Ovary (tissue), 3 donors: ENCODE measurements around the gene FREM2.

Source experiments
- CTCF ChIP-seq, 3 donors: fragments of 450-650 bp in 2 of 3; fragments of 200-600 bp in 1 of 3; IDR thresholded peaks; one replicate each; pipeline versions ENCODE4 v1.5.1 to v1.8.0; 2016 to 2022; ENCODE audit warnings: antibody characterized with exemption in 3 of 3, mild to moderate bottlenecking in 1 of 3
- EP300 ChIP-seq: sonication (generic); formaldehyde crosslinking; IDR thresholded peaks from one replicate; pipeline ENCODE4 v1.6.1; 2017; ENCODE audit warnings: antibody characterized with exemption
- POLR2A ChIP-seq: fragments of 450-650 bp; IDR thresholded peaks from one replicate; pipeline ENCODE4 v1.6.1; 2017; ENCODE audit warnings: antibody characterized with exemption, mild to moderate bottlenecking, moderate library complexity
- donor health status: DM: no; HTN: no; CAD: no.

DNA sequence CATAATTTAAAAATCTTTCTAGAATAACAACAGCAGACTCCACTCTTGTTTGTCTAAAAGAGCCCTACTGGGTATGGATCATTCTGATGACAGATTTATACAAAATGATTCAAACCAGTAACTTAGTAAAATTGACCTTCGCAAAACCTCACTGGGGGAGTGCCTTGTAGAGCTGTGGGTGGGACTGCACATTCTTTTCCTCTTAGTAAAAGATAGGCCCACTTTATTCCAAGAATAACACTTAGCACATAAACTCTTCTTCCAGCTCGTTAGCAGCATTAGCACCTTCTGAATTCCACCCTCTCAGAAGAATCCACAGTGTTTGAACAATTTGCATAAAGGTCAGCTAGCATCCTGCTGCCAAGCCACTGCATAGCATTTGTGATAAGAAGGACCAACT lies 196.9 kb downstream of the FREM2 start:
- TF ChIP-seq CTCF (IDR thresholded peaks at IDR 0.05) (no peak), POLR2A (no peak), EP300 (no peak)
